IPS-20b (cell line): Measurements from ENCODE around the gene DNAAF3.
"Not testable (repeated sequence)": the region's sequence is repeated elsewhere in the genome, so short reads cannot be mapped to it uniquely, and the experiment has no call there.

ENCODE experiments used
- H3K27ac ChIP-seq: one replicate; pipeline ENCODE4 v1.5.1; 2013; ENCODE audit warnings: low read length
- H3K27me3 ChIP-seq: 2 replicates; pipeline ENCODE4 v1.6.1; 2013; ENCODE audit warnings: mild to moderate bottlenecking, low read length, inconsistent platforms; ENCODE audit not compliant: insufficient read depth
- H3K36me3 ChIP-seq: 2 replicates; pipeline ENCODE4 v1.6.1; 2013; ENCODE audit warnings: low read depth, mild to moderate bottlenecking, inconsistent platforms, low read length, moderate library complexity; ENCODE audit not compliant: insufficient read depth
- H3K4me1 ChIP-seq: 2 replicates; pipeline ENCODE4 v1.6.1; 2013; ENCODE audit warnings: mild to moderate bottlenecking, control low read depth, inconsistent platforms, low read length, moderate library complexity; ENCODE audit not compliant: insufficient read depth
- H3K4me3 ChIP-seq: 2 replicates; pipeline ENCODE4 v1.5.1; 2013; ENCODE audit warnings: mild to moderate bottlenecking, low read length, inconsistent platforms
- H3K9ac ChIP-seq: 2 replicates; pipeline ENCODE4 v1.6.1; 2013; ENCODE audit warnings: low read depth, mild to moderate bottlenecking, inconsistent platforms, low read length, moderate library complexity
- H3K9me3 ChIP-seq: 2 replicates; pipeline ENCODE4 v1.6.1; 2013; ENCODE audit warnings: mild to moderate bottlenecking, low read depth, low read length, inconsistent platforms; ENCODE audit not compliant: insufficient read depth

DNAAF3 gene

GRCh38 chr19:55174425-55175116, 8.2 kb upstream of the DNAAF3 start:
- H3K27me3 ChIP-seq, result peaks cover 91% of the 10 kb centered on the region
- H3K4me3 ChIP-seq, result peak overlapping the region; percentile 82; the same call in 1 of the 2 replicates
- H3K27ac ChIP-seq, result no peak overlapping the region
- H3K9me3 ChIP-seq, result no peaks in the 10 kb centered on the region
- peaks cover 7% of the 10 kb centered on the region for H3K4me1 ChIP-seq
- H3K9ac ChIP-seq, result no peak overlapping the region
- H3K36me3 ChIP-seq, result no peaks in the 10 kb centered on the region

GRCh38 chr19:55173714-55174409, 7.4 kb upstream of the DNAAF3 start:
- no peak overlapping the region for H3K27ac ChIP-seq
- H3K9me3 ChIP-seq, result no peaks in the 10 kb centered on the region
- H3K36me3 ChIP-seq, result no peaks in the 10 kb centered on the region
- H3K4me1 ChIP-seq, result peaks cover 7% of the 10 kb centered on the region
- peak overlapping the region; percentile 51; the same call in 1 of the 2 replicates for H3K9ac ChIP-seq
- H3K27me3 ChIP-seq, result peaks cover 91% of the 10 kb centered on the region
- peak overlapping the region; percentile 82 for H3K4me3 ChIP-seq

- Histone ChIP-seq H3K4me3 (peak overlapping the region; percentile 82), H3K9me3 (no peaks in the 10 kb centered on the region), H3K36me3 (no peaks in the 10 kb centered on the region), H3K27ac (no peak overlapping the region), H3K9ac (peak overlapping the region; percentile 51; the same call in 1 of the 2 replicates), H3K4me1 (peaks cover 7% of the 10 kb centered on the region), H3K27me3 (peaks cover 90% of the 10 kb centered on the region)
Observed at GRCh38 chr19:55173186-55173713, 6.8 kb upstream of the DNAAF3 start.

- H3K9me3 ChIP-seq, result no peaks in the 10 kb centered on the region
- H3K4me3 ChIP-seq, result peak overlapping the region; percentile 82; the same call in 1 of the 2 replicates
- peaks cover 7% of the 10 kb centered on the region for H3K4me1 ChIP-seq
- H3K27me3 ChIP-seq, result peaks cover 87% of the 10 kb centered on the region
- no peaks in the 10 kb centered on the region for H3K36me3 ChIP-seq
- H3K9ac ChIP-seq, result no peak overlapping the region
- no peak overlapping the region for H3K27ac ChIP-seq
Observed at GRCh38 chr19:55172741-55173140, 6.3 kb upstream of the DNAAF3 start.

GRCh38 chr19:55172318-55172717, 5.9 kb upstream of the DNAAF3 start:
- not testable (repeated sequence) for H3K9ac ChIP-seq, H3K27ac ChIP-seq, H3K9me3 ChIP-seq, H3K4me1 ChIP-seq, H3K36me3 ChIP-seq
- peaks cover 87% of the 10 kb centered on the region for H3K27me3 ChIP-seq
- H3K4me3 ChIP-seq, result peak overlapping the region; percentile 82; the same call in 1 of the 2 replicates

- Histone ChIP-seq H3K9me3 (no peaks in the 10 kb centered on the region), H3K4me1 (peaks cover 7% of the 10 kb centered on the region), H3K36me3 (no peaks in the 10 kb centered on the region), H3K27me3 (peaks cover 78% of the 10 kb centered on the region), H3K4me3 (no peak overlapping the region), H3K9ac (no peak overlapping the region), H3K27ac (no peak overlapping the region)
Observed at GRCh38 chr19:55171440-55171839, 5.0 kb upstream of the DNAAF3 start.

GRCh38 chr19:55169136-55169535, 2.7 kb upstream of the DNAAF3 start:
- Histone ChIP-seq H3K36me3 (no peaks in the 10 kb centered on the region), H3K27me3 (peaks cover 55% of the 10 kb centered on the region), H3K9ac (no peak overlapping the region), H3K27ac (no peak overlapping the region), H3K4me1 (peaks cover 3% of the 10 kb centered on the region; the same call in 1 of the 2 replicates), H3K9me3 (no peaks in the 10 kb centered on the region), H3K4me3 (no peak overlapping the region)

GRCh38 chr19:55165952-55166529, 372 bp downstream of the DNAAF3 start:
- H3K27ac ChIP-seq, result no peak overlapping the region
- H3K9ac ChIP-seq, result no peak overlapping the region
- H3K4me3 ChIP-seq, result peak overlapping the region; percentile 74
- no peaks in the 10 kb centered on the region for H3K36me3 ChIP-seq
- no peaks in the 10 kb centered on the region for H3K4me1 ChIP-seq
- H3K27me3 ChIP-seq, result peaks cover 43% of the 10 kb centered on the region
- no peaks in the 10 kb centered on the region for H3K9me3 ChIP-seq

- no peaks in the 10 kb centered on the region for H3K36me3 ChIP-seq
- H3K9me3 ChIP-seq, result no peaks in the 10 kb centered on the region
- peaks cover 36% of the 10 kb centered on the region for H3K27me3 ChIP-seq
- no peak overlapping the region for H3K4me3 ChIP-seq
- H3K4me1 ChIP-seq, result peaks cover 4% of the 10 kb centered on the region; the same call in 1 of the 2 replicates
- no peak overlapping the region for H3K9ac ChIP-seq
- H3K27ac ChIP-seq, result no peak overlapping the region
Observed at GRCh38 chr19:55161571-55162322, 4.7 kb downstream of the DNAAF3 start.

- H3K27me3 ChIP-seq, result peaks cover 36% of the 10 kb centered on the region
- no peaks in the 10 kb centered on the region for H3K36me3 ChIP-seq
- H3K9ac ChIP-seq, result no peak overlapping the region
- H3K4me3 ChIP-seq, result peak overlapping the region; percentile 51; the same call in 1 of the 2 replicates
- no peak overlapping the region for H3K27ac ChIP-seq
- no peaks in the 10 kb centered on the region for H3K9me3 ChIP-seq
- H3K4me1 ChIP-seq, result peaks cover 4% of the 10 kb centered on the region; the same call in 1 of the 2 replicates
Observed at GRCh38 chr19:55160986-55161365, 5.4 kb downstream of the DNAAF3 start.
